Measurements from ENCODE around the gene ARMC5.
"Not testable (repeated sequence)": the region's sequence is repeated elsewhere in the genome, so short reads cannot be mapped to it uniquely, and the experiment has no call there.

The ARMC5 gene

GRCh38 chr16:31476303-31477219 is 17.3 kb downstream of the ARMC5 start:
- no peaks in the 10 kb centered on the region for H3K36me3 ChIP-seq (ENCODE audit: control insufficient read depth, insufficient read depth, low read length)
- peaks cover 57% of the 10 kb centered on the region for H3K27me3 ChIP-seq (ENCODE audit: control insufficient read depth, insufficient read depth, low read length)
- H3K9ac ChIP-seq (ENCODE audit: low read depth, low read length): no peak overlapping the region
- H3K9me3 ChIP-seq (ENCODE audit: control insufficient read depth, insufficient read depth, low read length): no peaks in the 10 kb centered on the region
- peak overlapping the region; percentile 75 for H3K4me3 ChIP-seq (ENCODE audit: low read depth, low read length)
- H3K4me1 ChIP-seq (ENCODE audit: control insufficient read depth, insufficient read depth, low read length): peaks cover under 1% of the 10 kb centered on the region

- Histone ChIP-seq H3K9ac (ENCODE audit: low read depth, low read length) (peak overlapping the region; percentile 54), H3K4me3 (ENCODE audit: low read depth, low read length) (peak overlapping the region; percentile 75), H3K27me3 (ENCODE audit: control insufficient read depth, insufficient read depth, low read length) (peaks cover 63% of the 10 kb centered on the region), H3K4me1 (ENCODE audit: control insufficient read depth, insufficient read depth, low read length) (no peaks in the 10 kb centered on the region), H3K9me3 (ENCODE audit: control insufficient read depth, insufficient read depth, low read length) (no peaks in the 10 kb centered on the region), H3K36me3 (ENCODE audit: control insufficient read depth, insufficient read depth, low read length) (no peaks in the 10 kb centered on the region)
Observed at GRCh38 chr16:31477220-31478216, 18.2 kb downstream of the ARMC5 start.

- Histone ChIP-seq H3K36me3 (ENCODE audit: control insufficient read depth, insufficient read depth, low read length) (no peaks in the 10 kb centered on the region), H3K27me3 (ENCODE audit: control insufficient read depth, insufficient read depth, low read length) (peaks cover 58% of the 10 kb centered on the region), H3K4me3 (ENCODE audit: low read depth, low read length) (no peak overlapping the region), H3K4me1 (ENCODE audit: control insufficient read depth, insufficient read depth, low read length) (no peaks in the 10 kb centered on the region), H3K9ac (ENCODE audit: low read depth, low read length) (no peak overlapping the region), H3K9me3 (ENCODE audit: control insufficient read depth, insufficient read depth, low read length) (no peaks in the 10 kb centered on the region)
Observed at GRCh38 chr16:31478956-31479355, 19.7 kb downstream of the ARMC5 start.

- no peak overlapping the region for H3K4me3 ChIP-seq (ENCODE audit: low read depth, low read length)
- no peaks in the 10 kb centered on the region for H3K36me3 ChIP-seq (ENCODE audit: control insufficient read depth, insufficient read depth, low read length)
- H3K9ac ChIP-seq (ENCODE audit: low read depth, low read length): no peak overlapping the region
- H3K27me3 ChIP-seq (ENCODE audit: control insufficient read depth, insufficient read depth, low read length): peaks cover 51% of the 10 kb centered on the region
- H3K4me1 ChIP-seq (ENCODE audit: control insufficient read depth, insufficient read depth, low read length): no peaks in the 10 kb centered on the region
- no peaks in the 10 kb centered on the region for H3K9me3 ChIP-seq (ENCODE audit: control insufficient read depth, insufficient read depth, low read length)
Observed at GRCh38 chr16:31479751-31480150, 20.4 kb downstream of the ARMC5 start.

- Histone ChIP-seq H3K27me3 (ENCODE audit: control insufficient read depth, insufficient read depth, low read length) (peaks cover 50% of the 10 kb centered on the region), H3K9me3 (ENCODE audit: control insufficient read depth, insufficient read depth, low read length) (no peaks in the 10 kb centered on the region), H3K36me3 (ENCODE audit: control insufficient read depth, insufficient read depth, low read length) (no peaks in the 10 kb centered on the region), H3K9ac (ENCODE audit: low read depth, low read length) (no peak overlapping the region), H3K4me1 (ENCODE audit: control insufficient read depth, insufficient read depth, low read length) (no peaks in the 10 kb centered on the region), H3K4me3 (ENCODE audit: low read depth, low read length) (no peak overlapping the region)
Observed at GRCh38 chr16:31480851-31481536, 21.7 kb downstream of the ARMC5 start.

GRCh38 chr16:31483081-31483480 is 23.8 kb downstream of the ARMC5 start, which contains the start of gene SLC5A2:
Gene SLC5A2, plus strand, starts transcription at chr16:31483123. Its CDS starts 14 bp downstream, at chr16:31483137.
- no peaks in the 10 kb centered on the region for H3K9me3 ChIP-seq (ENCODE audit: control insufficient read depth, insufficient read depth, low read length)

GRCh38 chr16:31484048-31484447 is 24.7 kb downstream of the ARMC5 start:
- not testable (repeated sequence) for H3K4me1 ChIP-seq (ENCODE audit: control insufficient read depth, insufficient read depth, low read length); H3K4me3 ChIP-seq (ENCODE audit: low read depth, low read length); H3K36me3 ChIP-seq (ENCODE audit: control insufficient read depth, insufficient read depth, low read length); H3K9ac ChIP-seq (ENCODE audit: low read depth, low read length); H3K9me3 ChIP-seq (ENCODE audit: control insufficient read depth, insufficient read depth, low read length)
- H3K27me3 ChIP-seq (ENCODE audit: control insufficient read depth, insufficient read depth, low read length): peaks cover 74% of the 10 kb centered on the region

More at GRCh38 chr16:31483081-31483480, 23.8 kb downstream of the ARMC5 start, which contains the start of gene SLC5A2:
- Histone ChIP-seq H3K27me3 (ENCODE audit: control insufficient read depth, insufficient read depth, low read length) (peaks cover 69% of the 10 kb centered on the region), H3K9ac (ENCODE audit: low read depth, low read length) (no peak within 1 kb of the TSS), H3K4me3 (ENCODE audit: low read depth, low read length) (no peak within 1 kb of the TSS), H3K36me3 (ENCODE audit: control insufficient read depth, insufficient read depth, low read length) (no peaks in the 10 kb centered on the region), H3K4me1 (ENCODE audit: control insufficient read depth, insufficient read depth, low read length) (no peaks in the 10 kb centered on the region)

- Histone ChIP-seq H3K27me3 (ENCODE audit: control insufficient read depth, insufficient read depth, low read length) (peaks cover 74% of the 10 kb centered on the region), H3K4me3 (ENCODE audit: low read depth, low read length) (no peak overlapping the region), H3K9ac (ENCODE audit: low read depth, low read length) (no peak overlapping the region)
Observed at GRCh38 chr16:31484491-31485171, 25.3 kb downstream of the ARMC5 start.

GRCh38 chr16:31485571-31485970 is 26.3 kb downstream of the ARMC5 start:
- H3K4me1 ChIP-seq (ENCODE audit: control insufficient read depth, insufficient read depth, low read length): no peaks in the 10 kb centered on the region
- H3K4me3 ChIP-seq (ENCODE audit: low read depth, low read length): no peak overlapping the region

More at GRCh38 chr16:31484491-31485171, 25.3 kb downstream of the ARMC5 start:
- peaks cover 3% of the 10 kb centered on the region for H3K36me3 ChIP-seq (ENCODE audit: control insufficient read depth, insufficient read depth, low read length)
- H3K9me3 ChIP-seq (ENCODE audit: control insufficient read depth, insufficient read depth, low read length): no peaks in the 10 kb centered on the region
- H3K4me1 ChIP-seq (ENCODE audit: control insufficient read depth, insufficient read depth, low read length): no peaks in the 10 kb centered on the region

GRCh38 chr16:31486045-31486444 is 26.7 kb downstream of the ARMC5 start:
- Histone ChIP-seq H3K9ac (ENCODE audit: low read depth, low read length) (no peak overlapping the region), H3K36me3 (ENCODE audit: control insufficient read depth, insufficient read depth, low read length) (peaks cover 10% of the 10 kb centered on the region), H3K4me1 (ENCODE audit: control insufficient read depth, insufficient read depth, low read length) (no peaks in the 10 kb centered on the region), H3K4me3 (ENCODE audit: low read depth, low read length) (no peak overlapping the region), H3K27me3 (ENCODE audit: control insufficient read depth, insufficient read depth, low read length) (peaks cover 63% of the 10 kb centered on the region), H3K9me3 (ENCODE audit: control insufficient read depth, insufficient read depth, low read length) (no peaks in the 10 kb centered on the region)

More at GRCh38 chr16:31485571-31485970, 26.3 kb downstream of the ARMC5 start:
- peaks cover 68% of the 10 kb centered on the region for H3K27me3 ChIP-seq (ENCODE audit: control insufficient read depth, insufficient read depth, low read length)
- no peaks in the 10 kb centered on the region for H3K9me3 ChIP-seq (ENCODE audit: control insufficient read depth, insufficient read depth, low read length)
- H3K36me3 ChIP-seq (ENCODE audit: control insufficient read depth, insufficient read depth, low read length): peaks cover 6% of the 10 kb centered on the region
- H3K9ac ChIP-seq (ENCODE audit: low read depth, low read length): no peak overlapping the region

Measured in iPS-15b (cell line).